HG02571 (cell line): Measurements from ENCODE around the gene STIL.
"Not testable (repeated sequence)": the region's sequence is repeated elsewhere in the genome, so short reads cannot be mapped to it uniquely, and the experiment has no call there.

ENCODE experiments used
- ATAC-seq: cut with Tn5 transposase; IDR thresholded peaks from one replicate; pipeline ENCODE4 v1.9.1; 2021; ENCODE audit warnings: mild to moderate bottlenecking, moderate library complexity; ENCODE audit not compliant: unreplicated experiment

The STIL gene

DNA sequence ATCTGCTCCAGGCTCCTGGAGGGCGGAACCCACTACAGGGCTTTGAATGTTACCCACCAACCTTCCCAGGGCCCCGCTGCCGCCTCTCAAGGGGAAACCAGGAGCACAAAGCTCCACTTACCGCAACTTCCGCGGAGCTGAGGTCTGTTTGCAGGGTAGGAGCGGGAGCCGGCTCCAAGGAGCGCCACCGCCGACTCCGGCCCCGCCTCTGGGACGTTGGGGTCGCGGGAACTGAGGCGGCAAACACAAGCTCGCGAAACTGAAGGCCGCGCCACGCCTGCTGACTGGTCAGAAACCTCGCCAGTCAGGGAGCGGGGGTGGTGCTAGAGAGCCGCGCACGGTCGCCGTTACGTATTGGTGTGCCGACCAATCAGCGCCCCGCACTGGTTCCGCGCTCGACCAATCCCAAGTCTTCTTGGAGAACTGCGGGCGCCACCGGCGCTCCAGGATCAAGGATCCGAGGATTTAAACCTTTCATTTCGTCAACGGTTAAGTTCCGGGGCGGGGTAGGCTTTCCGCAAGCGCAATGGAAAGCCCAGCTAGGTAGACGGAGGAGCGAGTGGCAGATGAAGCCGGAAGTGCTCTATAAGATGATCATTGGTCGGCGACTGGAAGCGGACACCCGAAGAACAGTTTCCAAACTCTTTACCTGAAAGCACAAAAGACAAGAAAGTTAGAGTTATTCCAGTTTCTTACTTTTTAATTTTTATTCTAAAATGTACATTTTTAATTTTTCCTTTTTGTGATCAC is at the start of gene STIL:
Gene STIL (minus strand): TSS at position 233 of the 750 bp plus-strand sequence. CDS start 3,828 bp downstream, outside the sequence.
- peak; percentile 97 for ATAC-seq

DNA sequence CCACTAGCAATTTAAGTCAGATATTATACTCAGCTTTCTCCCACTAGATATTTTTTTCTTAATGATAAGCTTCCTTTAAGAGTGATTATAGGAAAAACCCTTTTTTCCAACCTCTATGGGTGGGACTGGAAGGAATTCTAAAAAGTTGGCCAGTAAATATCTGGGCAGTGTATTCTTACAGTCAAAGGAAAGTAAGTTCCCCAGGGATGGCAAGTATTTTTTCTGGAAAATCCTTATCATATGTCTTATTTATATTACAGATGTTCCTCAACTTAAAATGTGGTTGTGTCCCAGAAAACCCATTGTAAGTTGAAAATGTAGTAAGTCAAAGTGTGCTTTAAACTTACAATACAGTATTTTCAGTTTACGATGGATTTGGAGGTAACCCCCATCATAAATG is 48.9 kb upstream of the STIL start:
- no peak for ATAC-seq

DNA sequence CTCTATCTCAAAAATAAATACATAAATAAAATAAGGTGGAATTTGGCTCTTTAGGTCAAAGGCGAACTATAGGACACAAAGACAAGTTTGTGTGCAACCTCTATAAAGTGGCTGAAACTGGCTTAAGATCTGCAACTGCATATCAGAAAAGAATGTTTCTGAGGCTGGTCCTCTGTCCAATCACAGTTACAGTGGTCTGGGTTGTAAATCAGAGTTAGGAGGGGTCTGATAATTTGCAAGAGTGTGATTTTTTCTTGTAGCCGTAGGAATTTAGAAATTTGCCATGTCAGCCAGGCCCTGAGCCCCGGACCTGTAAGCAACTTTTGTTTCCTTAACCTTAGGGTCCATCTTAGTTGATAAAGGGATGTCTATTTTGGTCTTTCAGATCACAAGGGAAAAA is 47.4 kb upstream of the STIL start:
- no peak for ATAC-seq

DNA sequence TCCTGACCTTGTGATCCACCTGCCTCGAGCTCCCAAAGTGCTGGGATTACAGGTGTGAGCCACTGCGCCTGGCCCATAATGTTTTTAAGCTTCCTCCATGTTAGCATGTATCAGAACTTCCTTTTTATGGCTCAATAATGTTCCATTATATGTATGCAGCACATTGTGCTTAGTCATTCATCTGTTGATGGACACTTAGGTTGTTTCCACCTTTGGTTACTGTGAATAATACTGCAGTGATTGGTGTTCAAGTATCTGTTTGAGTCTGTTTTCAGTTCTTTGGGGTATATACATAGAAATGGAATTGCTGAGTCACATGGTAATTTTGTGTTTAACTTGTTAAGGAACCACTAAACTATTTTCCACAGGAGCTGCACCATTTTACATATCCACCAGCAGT is 37.4 kb upstream of the STIL start:
- ATAC-seq, result peak; percentile 91

DNA sequence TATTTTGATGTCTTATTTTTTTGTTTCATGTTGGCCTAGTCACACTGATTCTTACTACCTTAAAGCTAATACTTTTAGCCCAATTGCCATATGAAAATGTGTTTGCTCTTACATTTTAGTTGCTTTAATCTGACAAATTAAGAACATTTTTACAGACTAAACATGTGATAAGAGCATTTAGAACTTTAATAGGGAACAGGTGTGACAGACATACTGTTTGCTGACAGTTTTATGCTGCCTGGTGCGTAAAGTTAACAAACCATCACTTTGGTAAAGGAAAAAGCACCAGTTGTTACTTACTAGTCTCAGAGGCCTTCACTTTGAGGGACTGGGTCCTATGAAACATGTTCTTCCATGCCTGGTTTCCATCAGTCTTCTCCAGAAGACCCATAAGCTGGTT is 34.3 kb upstream of the STIL start:
- no peak for ATAC-seq

DNA sequence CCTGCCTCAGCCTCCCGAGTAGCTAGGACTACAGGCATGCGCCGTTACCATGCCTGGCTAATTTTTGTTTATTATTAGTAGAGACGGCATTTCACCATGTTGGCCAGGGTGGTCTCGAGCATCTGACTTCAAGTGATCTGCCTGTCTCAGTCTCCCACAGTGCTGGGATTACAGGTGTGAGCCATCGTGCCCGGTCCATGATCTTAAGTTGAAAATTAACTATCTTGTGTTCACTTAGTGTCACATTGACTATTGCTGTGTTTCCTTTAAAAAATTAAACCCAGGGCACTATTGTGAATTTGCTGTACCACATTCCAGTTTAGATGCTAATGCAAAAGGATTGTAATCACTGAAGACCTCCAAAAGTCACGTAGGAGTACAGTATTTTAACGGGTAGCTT is 33.8 kb upstream of the STIL start:
- no peak for ATAC-seq

DNA sequence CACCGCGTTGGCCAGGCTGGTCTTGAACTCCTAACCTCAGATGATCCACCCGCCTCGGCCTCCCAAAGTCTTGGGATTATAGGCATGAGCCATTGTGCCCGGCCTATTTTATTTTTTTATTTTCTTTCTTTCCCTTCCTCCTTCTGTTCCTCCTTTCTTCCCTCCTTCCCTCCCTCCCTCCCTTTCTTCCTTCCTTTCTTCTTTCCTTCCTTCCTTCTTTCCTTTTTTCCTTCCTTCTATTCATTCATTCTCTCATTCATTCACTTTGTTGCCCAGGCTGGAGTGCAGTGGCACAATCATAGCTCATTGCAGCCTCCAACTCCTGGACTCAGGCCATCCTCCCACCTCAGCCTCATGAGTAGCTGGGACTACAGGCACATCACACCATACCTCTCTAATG is 33.0 kb upstream of the STIL start:
- not testable (repeated sequence) for ATAC-seq

DNA sequence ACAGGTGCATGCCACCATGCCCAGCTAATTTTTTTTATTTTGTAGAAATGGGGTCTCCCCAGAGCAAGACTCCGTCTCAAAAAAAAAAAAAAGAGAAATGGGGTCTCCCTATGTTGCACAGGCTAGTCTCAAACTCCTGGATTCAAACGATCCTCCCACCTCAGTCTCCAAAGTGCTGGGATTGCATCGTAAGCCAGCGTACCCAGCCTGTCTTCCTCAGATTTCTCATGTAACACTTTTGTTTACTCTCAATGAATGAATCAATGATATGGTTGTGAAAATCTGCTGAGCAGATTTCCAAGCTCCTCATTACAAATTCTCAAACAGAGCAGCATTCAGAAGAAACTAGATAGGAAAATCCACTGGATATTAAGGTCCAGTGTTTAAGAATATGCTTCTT is 26.3 kb upstream of the STIL start:
- no peak for ATAC-seq

DNA sequence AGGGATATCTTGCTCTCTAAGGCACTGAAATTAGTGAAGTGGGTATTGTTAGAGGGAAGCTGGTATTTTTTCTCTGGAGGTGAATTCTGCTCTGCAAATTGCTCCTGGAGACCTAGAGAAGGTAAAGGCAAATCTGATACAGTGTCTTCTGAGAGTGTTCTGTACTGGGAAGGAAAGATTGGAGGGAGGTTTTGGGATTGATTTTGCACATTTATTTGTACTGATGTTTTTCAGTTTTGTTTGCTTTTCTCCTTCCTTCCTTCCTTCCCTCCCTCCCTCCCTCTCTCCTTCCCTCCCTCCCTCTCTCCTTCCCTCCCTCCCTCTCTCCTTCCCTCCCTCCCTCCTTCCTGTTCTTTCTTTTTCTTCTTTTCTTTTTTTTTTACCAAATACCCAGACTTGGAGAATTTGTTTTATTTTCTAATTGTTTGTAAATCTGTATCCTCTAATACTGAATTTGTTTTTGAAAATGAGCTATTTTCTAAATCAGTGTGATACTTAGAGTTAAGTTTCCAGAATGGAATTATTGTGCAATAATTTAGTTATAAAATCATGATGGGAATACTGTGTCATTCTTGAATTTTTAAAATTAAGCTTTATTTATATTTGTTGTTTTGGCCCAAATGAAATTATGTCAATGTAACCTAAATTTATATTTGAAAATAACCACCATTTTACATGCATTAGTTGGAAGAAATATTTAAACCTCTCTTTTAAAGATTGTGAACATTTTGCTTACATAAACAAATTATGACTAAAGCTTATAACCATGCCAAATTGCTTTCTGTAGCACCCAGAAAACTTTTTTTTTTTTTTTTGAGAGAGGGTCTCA is 24.5 kb upstream of the STIL start:
- ATAC-seq, result no peak

DNA sequence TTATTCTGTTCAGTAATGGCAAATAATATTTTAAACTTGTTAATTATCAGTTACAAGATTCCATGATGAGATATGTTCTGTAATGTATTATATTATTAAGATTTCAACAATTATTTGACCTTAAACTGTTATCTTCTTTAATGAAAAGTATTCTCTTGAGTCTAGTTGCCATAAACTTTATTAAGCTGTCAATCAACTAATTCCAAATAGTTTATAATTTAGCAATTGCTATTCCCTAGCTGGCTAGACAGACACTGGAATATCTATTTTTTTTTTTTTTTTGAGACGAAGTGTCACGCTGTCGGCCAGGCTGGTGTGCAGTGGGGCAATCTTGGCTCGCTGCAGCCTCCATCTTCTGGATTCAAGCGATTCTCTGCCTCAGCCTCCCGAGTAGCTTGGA is 23.4 kb upstream of the STIL start:
- ATAC-seq, result no peak

DNA sequence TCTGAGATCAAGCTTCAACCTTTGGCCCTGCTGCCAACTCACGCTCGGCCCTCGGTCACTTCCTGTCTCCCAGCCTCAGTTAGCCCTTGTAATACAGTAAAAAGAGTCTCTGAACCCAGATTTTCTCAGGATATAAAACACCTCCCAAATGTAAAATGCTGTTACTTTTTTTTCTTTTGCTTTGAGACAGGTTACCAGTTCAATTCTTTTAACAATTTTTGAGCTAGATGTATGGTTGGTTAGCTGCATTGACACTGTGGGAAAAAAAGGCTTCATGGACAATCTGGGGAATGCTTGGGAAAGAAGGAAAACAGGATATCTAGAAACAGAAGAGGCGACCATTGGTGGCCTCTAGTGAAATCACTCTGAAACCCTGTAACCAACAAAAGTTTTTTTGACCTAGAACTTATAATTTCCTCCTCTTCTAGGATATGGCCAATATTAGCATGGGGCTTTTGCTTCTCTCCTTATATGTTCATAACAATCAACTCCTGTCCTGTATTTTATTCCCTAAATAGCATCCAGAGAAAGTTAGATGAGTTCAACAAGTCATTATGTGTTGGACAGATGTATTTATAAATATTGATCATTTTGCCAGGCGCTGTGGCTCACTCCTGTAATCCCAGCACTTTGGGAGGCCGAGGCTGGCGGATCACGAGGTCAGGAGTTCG is 21.0 kb upstream of the STIL start:
- no peak for ATAC-seq

DNA sequence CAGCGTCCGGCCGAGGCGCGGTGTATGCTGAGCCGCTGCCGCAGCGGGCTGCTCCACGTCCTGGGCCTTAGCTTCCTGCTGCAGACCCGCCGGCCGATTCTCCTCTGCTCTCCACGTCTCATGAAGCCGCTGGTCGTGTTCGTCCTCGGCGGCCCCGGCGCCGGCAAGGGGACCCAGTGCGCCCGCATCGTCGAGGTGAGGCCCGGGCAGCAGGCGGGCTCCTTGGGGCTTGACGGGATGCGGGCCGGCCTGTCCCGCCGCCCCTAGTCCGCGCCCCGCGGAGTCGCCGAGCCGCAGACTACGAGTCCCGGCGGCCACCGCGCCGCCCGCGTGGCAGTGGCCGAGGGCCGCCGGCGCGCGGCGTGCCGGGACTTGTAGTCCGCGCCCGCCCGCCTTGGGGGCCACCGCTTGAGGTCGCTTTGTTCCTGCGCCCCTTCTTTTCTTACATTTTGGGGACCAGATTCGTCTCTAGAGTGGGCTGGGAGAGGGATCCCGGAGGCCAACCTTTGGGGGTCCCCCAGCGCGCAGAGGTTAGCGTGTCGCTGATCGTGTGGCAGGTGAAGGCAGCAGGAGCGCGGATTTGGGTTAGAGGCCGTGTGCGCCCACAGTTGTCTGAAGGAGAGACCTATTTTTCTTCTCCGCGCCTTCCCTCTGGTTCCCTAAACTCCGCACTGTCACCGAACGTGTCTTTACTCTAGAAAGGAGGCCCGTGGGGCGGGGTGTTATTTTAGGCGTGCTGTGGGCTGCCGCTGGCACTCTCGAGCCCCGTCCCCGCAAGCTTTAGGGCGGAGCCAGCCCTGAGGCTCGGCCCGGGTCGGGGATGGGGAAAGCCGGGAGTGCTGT is 20.2 kb upstream of the STIL start:
- ATAC-seq, result peak; percentile 87

DNA sequence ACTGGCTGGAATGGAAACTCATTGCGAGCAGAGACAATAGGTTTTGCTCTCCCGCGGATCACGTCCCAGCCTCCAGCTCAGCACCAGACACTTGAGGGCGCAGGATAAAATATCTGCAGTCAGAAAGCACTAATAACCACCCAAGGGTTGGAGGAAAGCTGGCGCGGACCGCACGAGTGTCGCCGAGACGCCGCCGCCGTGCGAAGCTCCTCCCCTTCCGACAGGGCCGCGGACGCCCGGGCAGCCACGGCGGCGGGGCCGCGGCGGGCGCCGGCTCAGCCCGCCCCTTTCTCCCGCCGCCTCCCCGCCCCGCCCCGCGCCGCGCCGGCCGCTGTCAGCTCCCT is 19.6 kb upstream of the STIL start, which contains the start of gene CMPK1:
Gene CMPK1 (plus strand): TSS at position 213 of the 344 bp plus-strand sequence. CDS start 156 bp downstream, outside the sequence.
- ATAC-seq, result peak; percentile 72

DNA sequence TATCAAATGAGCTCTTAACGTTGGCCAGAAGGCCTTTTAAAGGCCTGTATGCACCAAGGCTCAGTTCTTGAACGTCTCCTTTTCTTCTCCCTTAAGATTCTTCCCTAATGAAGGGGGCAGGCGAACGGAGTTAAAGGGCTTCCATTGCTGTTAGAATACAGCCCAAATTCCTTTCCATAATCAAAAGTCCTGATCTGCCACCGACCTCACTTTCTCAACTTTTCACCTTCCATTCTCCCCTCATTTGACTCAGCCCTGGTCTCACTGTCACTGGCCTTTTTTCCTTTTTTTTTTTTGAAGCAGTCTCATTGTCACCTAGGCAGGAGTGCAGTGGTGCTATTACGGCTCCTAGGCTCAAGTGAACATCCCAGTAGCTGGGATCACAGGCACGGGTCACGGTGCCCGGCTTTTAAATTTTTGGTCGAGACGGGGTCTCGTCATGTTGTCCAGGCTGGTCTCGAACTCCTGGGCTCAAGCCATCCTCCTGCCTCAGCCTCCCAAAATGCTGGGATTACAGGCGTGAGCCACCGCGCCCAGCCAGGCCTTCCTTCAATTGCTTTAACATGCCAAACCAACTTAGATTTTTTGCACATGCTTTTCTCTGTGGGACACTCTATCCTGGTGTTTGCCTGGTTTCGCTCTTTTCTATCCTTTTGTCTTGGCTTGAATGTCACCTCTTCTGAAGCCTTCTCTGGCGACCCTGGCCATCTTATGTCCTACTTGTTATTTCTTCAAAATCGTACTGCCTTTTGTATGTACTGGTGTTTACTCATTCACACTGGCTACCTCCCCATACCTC is 19.0 kb upstream of the STIL start:
- ATAC-seq, result no peak

DNA sequence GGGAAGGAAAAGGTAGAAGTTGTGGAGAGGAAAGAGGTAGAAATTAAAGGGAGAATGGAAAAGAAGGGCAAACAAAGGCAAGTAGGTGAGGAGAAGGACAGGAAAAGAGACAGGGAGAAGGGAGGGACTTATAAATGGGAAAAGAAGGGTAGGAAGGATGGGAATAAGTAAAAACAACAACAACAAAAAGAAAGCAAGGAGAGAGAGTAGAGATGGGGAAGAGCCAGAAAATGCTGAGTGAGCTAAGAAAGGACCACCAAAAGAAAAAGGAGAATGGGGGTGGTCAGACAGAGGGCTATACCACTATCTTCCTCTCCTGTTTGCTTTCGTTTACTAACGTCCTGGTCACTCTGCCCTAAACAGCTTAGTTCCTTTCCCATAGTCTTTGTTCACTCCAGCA is 17.9 kb upstream of the STIL start:
- no peak for ATAC-seq

DNA sequence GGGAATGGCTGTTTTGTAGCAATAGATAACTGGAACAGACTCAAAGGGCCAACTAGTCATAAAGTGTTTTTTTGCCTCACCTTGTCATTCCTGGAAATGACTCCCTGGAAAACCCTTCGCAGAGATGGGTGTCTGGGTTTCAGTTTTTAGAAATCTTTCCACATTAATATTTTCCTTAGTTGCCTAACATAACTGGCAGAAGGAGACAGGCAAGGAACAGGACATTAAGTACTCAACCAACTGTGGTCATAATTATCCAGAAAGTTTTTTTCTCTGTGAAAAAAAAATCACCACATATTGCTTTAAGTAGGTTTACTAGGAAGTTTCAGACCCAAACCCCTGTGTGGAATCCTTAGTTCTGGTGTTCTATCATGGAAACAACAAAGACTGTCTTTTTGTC is 16.3 kb upstream of the STIL start:
- no peak for ATAC-seq

DNA sequence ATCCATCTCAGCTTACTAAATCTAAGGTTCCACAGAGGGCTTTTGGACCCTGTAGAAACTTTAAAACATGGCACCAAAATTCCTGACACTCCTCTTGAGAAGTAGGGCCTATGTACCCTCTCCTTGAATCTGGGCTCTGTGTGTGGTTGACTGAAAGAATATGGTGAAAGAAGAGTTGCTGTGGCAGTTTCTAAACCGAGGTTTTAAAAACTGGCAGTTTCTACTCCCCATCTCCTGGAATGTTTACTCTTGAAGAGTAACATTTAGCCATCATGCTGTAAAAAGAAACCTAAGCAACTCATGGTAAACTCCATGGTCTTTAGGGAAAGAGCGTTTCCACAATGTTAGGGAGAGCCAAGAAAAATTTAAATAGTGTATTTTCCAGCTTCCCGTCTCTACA is 15.0 kb upstream of the STIL start:
- ATAC-seq, result no peak

DNA sequence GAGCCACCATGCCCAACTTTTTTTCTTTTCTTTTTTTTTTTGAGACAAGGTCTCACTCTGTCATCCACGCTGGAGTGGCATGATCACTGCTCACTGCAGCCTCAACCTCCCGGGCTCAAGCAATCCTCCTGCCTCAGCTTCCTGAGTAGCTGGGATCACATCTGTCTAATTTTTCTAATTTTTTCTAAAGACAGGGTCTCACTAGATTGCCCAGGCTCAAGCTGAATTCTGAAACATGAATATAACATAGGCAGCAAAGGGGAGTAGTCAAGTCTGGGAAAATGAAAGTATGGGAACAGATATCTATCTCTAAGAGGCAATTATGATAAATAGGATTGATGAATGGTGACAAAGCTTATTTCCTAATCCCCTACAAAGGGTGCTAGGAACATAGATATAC is 12.3 kb upstream of the STIL start:
- ATAC-seq, result no peak

DNA sequence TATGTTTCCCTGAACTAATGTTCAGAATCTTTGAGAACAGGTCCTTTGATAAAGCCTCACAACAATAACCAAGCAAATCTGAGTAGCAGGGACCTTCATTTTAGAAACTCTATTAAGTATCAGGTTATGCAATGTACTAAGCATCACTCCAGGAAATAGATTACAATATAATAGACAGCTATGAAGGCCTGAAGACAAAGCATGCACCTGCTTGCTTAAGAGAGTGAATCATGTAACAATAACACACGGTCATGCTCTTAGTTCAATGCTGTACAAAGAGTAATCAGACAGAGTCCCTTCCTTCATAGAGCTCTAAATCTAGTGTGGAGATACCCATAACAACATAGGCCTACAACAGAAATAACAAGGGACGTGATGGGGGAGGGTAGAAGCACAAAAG is 11.6 kb upstream of the STIL start:
- no peak for ATAC-seq

DNA sequence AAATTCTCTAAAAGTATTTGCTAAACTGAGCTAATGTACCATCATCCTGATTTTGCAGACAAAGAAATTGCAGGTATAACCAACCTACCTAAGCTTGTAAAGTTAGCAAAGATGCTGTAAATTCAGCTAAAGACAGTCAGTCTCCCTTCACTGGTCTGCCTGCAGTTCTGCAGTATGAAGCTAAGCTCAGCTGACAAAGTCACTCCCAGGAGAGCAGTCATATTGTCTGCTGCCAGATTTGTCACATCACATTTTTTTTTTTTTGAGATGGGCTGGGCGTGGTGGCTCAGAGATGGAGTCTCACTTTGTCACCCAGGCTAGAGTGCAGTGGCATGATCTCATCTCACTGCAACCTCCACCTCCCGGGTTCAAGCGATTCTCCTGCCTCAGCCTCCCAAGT is 10.7 kb upstream of the STIL start:
- ATAC-seq, result no peak
